ENCODE data around the gene TBC1D2B.
"Not testable (repeated sequence)": the region's sequence is repeated elsewhere in the genome, so short reads cannot be mapped to it uniquely, and the experiment has no call there.

Gene TBC1D2B

GRCh38 chr15:77969055-77969454 lies 108.5 kb downstream of the TBC1D2B start:
- no peaks in the 10 kb centered on the region for H3K9me3 Mint-ChIP-seq
- H3K27ac Mint-ChIP-seq, result no peak overlapping the region
- H3K4me1 Mint-ChIP-seq (ENCODE audit: low read depth), result peaks cover 7% of the 10 kb centered on the region
- H3K27me3 Mint-ChIP-seq (ENCODE audit: low read depth), result peaks cover 25% of the 10 kb centered on the region
- H3K36me3 Mint-ChIP-seq (ENCODE audit: low read depth), result no peaks in the 10 kb centered on the region
- no peak for DNase-seq (ENCODE audit: low spot score)
- no peak overlapping the region for H3K4me3 Mint-ChIP-seq

- no peaks in the 10 kb centered on the region for H3K36me3 Mint-ChIP-seq (ENCODE audit: low read depth)
- H3K4me1 Mint-ChIP-seq (ENCODE audit: low read depth), result peaks cover 7% of the 10 kb centered on the region
- DNase-seq (ENCODE audit: low spot score), result no peak
- H3K4me3 Mint-ChIP-seq, result no peak overlapping the region
- H3K27me3 Mint-ChIP-seq (ENCODE audit: low read depth), result peaks cover 36% of the 10 kb centered on the region
- no peaks in the 10 kb centered on the region for H3K9me3 Mint-ChIP-seq
- H3K27ac Mint-ChIP-seq, result no peak overlapping the region
Measured at GRCh38 chr15:77967798-77968197, 109.7 kb downstream of the TBC1D2B start.

- not testable (repeated sequence) for H3K27ac Mint-ChIP-seq; H3K4me1 Mint-ChIP-seq (ENCODE audit: low read depth); H3K4me3 Mint-ChIP-seq; H3K36me3 Mint-ChIP-seq (ENCODE audit: low read depth); DNase-seq (ENCODE audit: low spot score); H3K9me3 Mint-ChIP-seq
- peaks cover 39% of the 10 kb centered on the region for H3K27me3 Mint-ChIP-seq (ENCODE audit: low read depth)
Measured at GRCh38 chr15:77967235-77967615, 110.3 kb downstream of the TBC1D2B start.

- Mint-ChIP-seq H3K27me3 (ENCODE audit: low read depth) (peaks cover 43% of the 10 kb centered on the region), H3K27ac (no peak overlapping the region), H3K36me3 (ENCODE audit: low read depth) (no peaks in the 10 kb centered on the region), H3K4me1 (ENCODE audit: low read depth) (peaks cover 7% of the 10 kb centered on the region), H3K9me3 (no peaks in the 10 kb centered on the region), H3K4me3 (no peak overlapping the region)
- peak; percentile 23 for DNase-seq (ENCODE audit: low spot score)
Measured at GRCh38 chr15:77966540-77967234, 110.8 kb downstream of the TBC1D2B start.

GRCh38 chr15:77964193-77964592 lies 113.3 kb downstream of the TBC1D2B start:
- peaks cover 14% of the 10 kb centered on the region for H3K4me1 Mint-ChIP-seq (ENCODE audit: low read depth)
- DNase-seq (ENCODE audit: low spot score), result no peak
- no peak overlapping the region for H3K27ac Mint-ChIP-seq
- peaks cover 47% of the 10 kb centered on the region for H3K27me3 Mint-ChIP-seq (ENCODE audit: low read depth)
- no peak overlapping the region for H3K4me3 Mint-ChIP-seq
- H3K36me3 Mint-ChIP-seq (ENCODE audit: low read depth), result no peaks in the 10 kb centered on the region
- H3K9me3 Mint-ChIP-seq, result no peaks in the 10 kb centered on the region

GRCh38 chr15:77959432-77959879 lies 118.1 kb downstream of the TBC1D2B start:
- Mint-ChIP-seq H3K36me3 (ENCODE audit: low read depth) (no peaks in the 10 kb centered on the region), H3K4me3 (peak overlapping the region; percentile 49), H3K27ac (no peak overlapping the region), H3K27me3 (ENCODE audit: low read depth) (peaks cover 48% of the 10 kb centered on the region), H3K4me1 (ENCODE audit: low read depth) (peaks cover 14% of the 10 kb centered on the region), H3K9me3 (no peaks in the 10 kb centered on the region)
- peak; percentile 70 for DNase-seq (ENCODE audit: low spot score)

- not testable (repeated sequence) for H3K4me3 Mint-ChIP-seq; H3K9me3 Mint-ChIP-seq; H3K36me3 Mint-ChIP-seq (ENCODE audit: low read depth); H3K27ac Mint-ChIP-seq; DNase-seq (ENCODE audit: low spot score)
- peaks cover 42% of the 10 kb centered on the region for H3K27me3 Mint-ChIP-seq (ENCODE audit: low read depth)
- peaks cover 20% of the 10 kb centered on the region for H3K4me1 Mint-ChIP-seq (ENCODE audit: low read depth)
Measured at GRCh38 chr15:77958716-77959431, 118.6 kb downstream of the TBC1D2B start.

- not testable (repeated sequence) for H3K27ac Mint-ChIP-seq; DNase-seq (ENCODE audit: low spot score); H3K4me3 Mint-ChIP-seq; H3K36me3 Mint-ChIP-seq (ENCODE audit: low read depth); H3K9me3 Mint-ChIP-seq
- Mint-ChIP-seq H3K4me1 (ENCODE audit: low read depth) (peaks cover 22% of the 10 kb centered on the region), H3K27me3 (ENCODE audit: low read depth) (peaks cover 34% of the 10 kb centered on the region)
Measured at GRCh38 chr15:77958021-77958420, 119.5 kb downstream of the TBC1D2B start.

- Mint-ChIP-seq H3K4me3 (peak overlapping the region; percentile 9), H3K27ac (peak overlapping the region; percentile 26), H3K4me1 (ENCODE audit: low read depth) (peaks cover 15% of the 10 kb centered on the region), H3K27me3 (ENCODE audit: low read depth) (peaks cover 13% of the 10 kb centered on the region)
- H3K9me3 Mint-ChIP-seq; H3K36me3 Mint-ChIP-seq (ENCODE audit: low read depth): not testable (repeated sequence)
- peak; percentile 53 for DNase-seq (ENCODE audit: low spot score)
Measured at GRCh38 chr15:77953926-77954325, 123.6 kb downstream of the TBC1D2B start.

GRCh38 chr15:77952928-77953446 lies 124.5 kb downstream of the TBC1D2B start:
- not testable (repeated sequence) for DNase-seq (ENCODE audit: low spot score); H3K27ac Mint-ChIP-seq; H3K9me3 Mint-ChIP-seq; H3K36me3 Mint-ChIP-seq (ENCODE audit: low read depth); H3K4me3 Mint-ChIP-seq
- Mint-ChIP-seq H3K27me3 (ENCODE audit: low read depth) (peaks cover 11% of the 10 kb centered on the region), H3K4me1 (ENCODE audit: low read depth) (peaks cover 15% of the 10 kb centered on the region)

- peaks cover 15% of the 10 kb centered on the region for H3K4me1 Mint-ChIP-seq (ENCODE audit: low read depth)
- DNase-seq (ENCODE audit: low spot score); H3K27ac Mint-ChIP-seq; H3K36me3 Mint-ChIP-seq (ENCODE audit: low read depth); H3K9me3 Mint-ChIP-seq; H3K4me3 Mint-ChIP-seq; H3K27me3 Mint-ChIP-seq (ENCODE audit: low read depth): not testable (repeated sequence)
Measured at GRCh38 chr15:77951105-77951786, 126.3 kb downstream of the TBC1D2B start.

- H3K27ac Mint-ChIP-seq; H3K4me3 Mint-ChIP-seq; DNase-seq (ENCODE audit: low spot score); H3K9me3 Mint-ChIP-seq; H3K36me3 Mint-ChIP-seq (ENCODE audit: low read depth); H3K27me3 Mint-ChIP-seq (ENCODE audit: low read depth): not testable (repeated sequence)
- H3K4me1 Mint-ChIP-seq (ENCODE audit: low read depth), result peaks cover 12% of the 10 kb centered on the region
Measured at GRCh38 chr15:77950470-77950869, 127.0 kb downstream of the TBC1D2B start.

- Mint-ChIP-seq H3K27me3 (ENCODE audit: low read depth) (peaks cover 23% of the 10 kb centered on the region), H3K27ac (no peak overlapping the region), H3K36me3 (ENCODE audit: low read depth) (no peaks in the 10 kb centered on the region), H3K9me3 (no peaks in the 10 kb centered on the region), H3K4me3 (no peak overlapping the region), H3K4me1 (ENCODE audit: low read depth) (peaks cover 2% of the 10 kb centered on the region)
- DNase-seq (ENCODE audit: low spot score), result no peak
Measured at GRCh38 chr15:77945566-77945965, 131.9 kb downstream of the TBC1D2B start.

Data from T-helper 2 cell treated with Interferon-gamma antibody and Interleukin-4, amounts not matched to agents 5 μg/mL and 100 μg/mL, for 36 hours (primary cell).